HG02840 (cell line): ENCODE data around the gene RALGAPA2.
A peak's percentile ranks its signal among the peaks of the same experiment; 100 is the strongest.

Source experiments
- ATAC-seq: cut with Tn5 transposase; IDR thresholded peaks from one replicate; pipeline ENCODE4 v1.9.1; 2021; ENCODE audit warnings: mild to moderate bottlenecking, moderate library complexity, moderate number of reproducible peaks; ENCODE audit not compliant: unreplicated experiment, low FRiP score

RALGAPA2 gene

GRCh38 chr20:20505554-20505953, 206.9 kb downstream of the RALGAPA2 start:
- ATAC-seq: no peak

- ATAC-seq: no peak
Measured at GRCh38 chr20:20503777-20504530, 208.5 kb downstream of the RALGAPA2 start.

- ATAC-seq: no peak
Measured at GRCh38 chr20:20501128-20501527, 211.3 kb downstream of the RALGAPA2 start.

- no peak for ATAC-seq
Measured at GRCh38 chr20:20500312-20500711, 212.1 kb downstream of the RALGAPA2 start.

GRCh38 chr20:20499439-20499838, 213.0 kb downstream of the RALGAPA2 start:
- ATAC-seq: no peak

- ATAC-seq: no peak
Measured at GRCh38 chr20:20498076-20498861, 214.2 kb downstream of the RALGAPA2 start.

GRCh38 chr20:20497242-20497978, 215.0 kb downstream of the RALGAPA2 start:
- no peak for ATAC-seq

- ATAC-seq: no peak
Measured at GRCh38 chr20:20495729-20496503, 216.5 kb downstream of the RALGAPA2 start.

- no peak for ATAC-seq
Measured at GRCh38 chr20:20493701-20494100, 218.7 kb downstream of the RALGAPA2 start.

- no peak for ATAC-seq
Measured at GRCh38 chr20:20492521-20493332, 219.7 kb downstream of the RALGAPA2 start.

- ATAC-seq: no peak
Measured at GRCh38 chr20:20491784-20492264, 220.6 kb downstream of the RALGAPA2 start.

- no peak for ATAC-seq
Measured at GRCh38 chr20:20491110-20491783, 221.2 kb downstream of the RALGAPA2 start.

GRCh38 chr20:20490673-20491072, 221.8 kb downstream of the RALGAPA2 start:
- ATAC-seq: no peak

GRCh38 chr20:20489648-20490341, 222.6 kb downstream of the RALGAPA2 start:
- no peak for ATAC-seq

GRCh38 chr20:20489054-20489453, 223.4 kb downstream of the RALGAPA2 start:
- peak; percentile 80 for ATAC-seq

- ATAC-seq: no peak
Measured at GRCh38 chr20:20488388-20488787, 224.1 kb downstream of the RALGAPA2 start.

GRCh38 chr20:20487811-20488210, 224.6 kb downstream of the RALGAPA2 start:
- ATAC-seq: no peak

GRCh38 chr20:20483328-20483727, 229.1 kb downstream of the RALGAPA2 start:
- no peak for ATAC-seq
